SJCRH30 (cell line): ENCODE results near the gene KRTAP5-8. TPM values are rescaled to one million over a fixed set of nuclear protein-coding genes. Genes with fewer than 3 reads are reported as not detected.
"Not testable (repeated sequence)": the region's sequence is repeated elsewhere in the genome, so short reads cannot be mapped to it uniquely, and the experiment has no call there.

Experiments
- DNase-seq, 2 experiments: peaks; one replicate each; pipeline ENCODE4 v3.0.0-alpha.2; 2015 to 2020
- H3K27ac ChIP-seq: fragments of 250-450 bp; sonication (Bioruptor Pico); 2 replicates; pipeline ENCODE4 v1.5.1; 2020; ENCODE audit warnings: mild to moderate bottlenecking, moderate library complexity
- H3K27me3 ChIP-seq: fragments of 250-450 bp; sonication (Bioruptor Pico); 2 replicates; pipeline ENCODE4 v1.5.1; 2020; ENCODE audit warnings: mild to moderate bottlenecking, moderate library complexity
- H3K36me3 ChIP-seq: fragments of 250-450 bp; sonication (Bioruptor Pico); 2 replicates; pipeline ENCODE4 v1.5.1; 2020; ENCODE audit warnings: mild to moderate bottlenecking, moderate library complexity
- H3K4me1 ChIP-seq: fragments of 250-450 bp; sonication (Bioruptor Pico); 2 replicates; pipeline ENCODE4 v1.5.1; 2020; ENCODE audit warnings: mild to moderate bottlenecking, moderate library complexity
- H3K4me3 ChIP-seq: fragments of 250-450 bp; sonication (Bioruptor Pico); 2 replicates; pipeline ENCODE4 v1.5.1; 2020; ENCODE audit warnings: mild to moderate bottlenecking, moderate library complexity
- H3K9me3 ChIP-seq: fragments of 250-450 bp; sonication (Bioruptor Pico); replicated peaks from 2 replicates; pipeline ENCODE4 v1.5.1; 2020; ENCODE audit warnings: mild to moderate bottlenecking, moderate library complexity
- total RNA-seq: library from RNA; depleted of rRNA; stranded (reverse); fragments of >200 nt; shearing (Covaris generic); gene quantifications from 2 replicates; pipeline ENCODE4 v1.2.3, GENCODE V29; 2014; rRNA removed

The KRTAP5-8 gene
- total RNA-seq = not detected in 2 replicates

- not testable (repeated sequence) for H3K4me1 ChIP-seq, H3K36me3 ChIP-seq, H3K4me3 ChIP-seq, H3K27me3 ChIP-seq, H3K9me3 ChIP-seq, H3K27ac ChIP-seq
- peak; percentile 49 to 59 for DNase-seq
These were observed at the start of gene KRTAP5-8 for GRCh38 chr11:71537977-71538665. TSS of gene KRTAP5-8 (plus strand) at chr11:71538025. CDS start at chr11:71538056, 31 bp downstream.

GRCh38 chr11:71488681-71489270 lies 49.0 kb upstream of the KRTAP5-8 start:
- H3K27ac ChIP-seq = peak overlapping the region; percentile 85
- no peak overlapping the region for H3K4me3 ChIP-seq
- H3K4me1 ChIP-seq = peaks cover 13% of the 10 kb centered on the region
- no peaks in the 10 kb centered on the region for H3K27me3 ChIP-seq
- no peaks in the 10 kb centered on the region for H3K9me3 ChIP-seq
- DNase-seq = peak; percentile 42 to 60
- H3K36me3 ChIP-seq = peaks cover under 1% of the 10 kb centered on the region; the same call in 1 of the 2 replicates

GRCh38 chr11:71489311-71490043 lies 48.3 kb upstream of the KRTAP5-8 start:
- Histone ChIP-seq H3K4me3 (no peak overlapping the region), H3K27ac (peak overlapping the region; percentile 85), H3K36me3 (no peaks in the 10 kb centered on the region), H3K4me1 (peaks cover 13% of the 10 kb centered on the region), H3K9me3 (no peaks in the 10 kb centered on the region), H3K27me3 (no peaks in the 10 kb centered on the region)
- no peak for DNase-seq

GRCh38 chr11:71490044-71490730 lies 47.6 kb upstream of the KRTAP5-8 start:
- peaks cover 13% of the 10 kb centered on the region for H3K4me1 ChIP-seq
- no peak overlapping the region for H3K4me3 ChIP-seq
- no peak for DNase-seq
- H3K27ac ChIP-seq = no peak overlapping the region
- no peaks in the 10 kb centered on the region for H3K9me3 ChIP-seq
- H3K27me3 ChIP-seq = no peaks in the 10 kb centered on the region
- no peaks in the 10 kb centered on the region; the same call in 1 of the 2 replicates for H3K36me3 ChIP-seq

GRCh38 chr11:71490731-71491390 lies 47.0 kb upstream of the KRTAP5-8 start:
- Histone ChIP-seq H3K4me3 (no peak overlapping the region), H3K9me3 (no peaks in the 10 kb centered on the region), H3K36me3 (no peaks in the 10 kb centered on the region; the same call in 1 of the 2 replicates), H3K27me3 (no peaks in the 10 kb centered on the region), H3K4me1 (peaks cover 13% of the 10 kb centered on the region), H3K27ac (no peak overlapping the region)
- DNase-seq = no peak

GRCh38 chr11:71491531-71491930 lies 46.3 kb upstream of the KRTAP5-8 start:
- DNase-seq = no peak
- Histone ChIP-seq H3K36me3 (no peaks in the 10 kb centered on the region; the same call in 1 of the 2 replicates), H3K4me1 (peaks cover 13% of the 10 kb centered on the region), H3K27ac (no peak overlapping the region), H3K4me3 (no peak overlapping the region), H3K27me3 (no peaks in the 10 kb centered on the region), H3K9me3 (no peaks in the 10 kb centered on the region)

- H3K4me1 ChIP-seq = peaks cover 13% of the 10 kb centered on the region
- H3K27me3 ChIP-seq = no peaks in the 10 kb centered on the region
- no peak overlapping the region for H3K4me3 ChIP-seq
- H3K27ac ChIP-seq = no peak overlapping the region
- H3K36me3 ChIP-seq = no peaks in the 10 kb centered on the region; the same call in 1 of the 2 replicates
- no peaks in the 10 kb centered on the region for H3K9me3 ChIP-seq
- DNase-seq = no peak
These were observed 45.9 kb upstream of the KRTAP5-8 start for GRCh38 chr11:71491940-71492339.

- Histone ChIP-seq H3K4me3 (no peak overlapping the region), H3K36me3 (peaks cover 5% of the 10 kb centered on the region; the same call in 1 of the 2 replicates), H3K27me3 (no peaks in the 10 kb centered on the region), H3K9me3 (no peaks in the 10 kb centered on the region), H3K27ac (no peak overlapping the region), H3K4me1 (no peaks in the 10 kb centered on the region)
- DNase-seq = no peak
These were observed 42.3 kb upstream of the KRTAP5-8 start for GRCh38 chr11:71495286-71496230.

- H3K4me3 ChIP-seq = no peak overlapping the region
- H3K36me3 ChIP-seq = peaks cover 5% of the 10 kb centered on the region; the same call in 1 of the 2 replicates
- no peak overlapping the region for H3K27ac ChIP-seq
- no peaks in the 10 kb centered on the region for H3K27me3 ChIP-seq
- H3K4me1 ChIP-seq = no peaks in the 10 kb centered on the region
- H3K9me3 ChIP-seq = no peaks in the 10 kb centered on the region
- no peak for DNase-seq
These were observed 41.4 kb upstream of the KRTAP5-8 start for GRCh38 chr11:71496421-71496820.

GRCh38 chr11:71498091-71498490 lies 39.7 kb upstream of the KRTAP5-8 start:
- Histone ChIP-seq H3K4me1 (no peaks in the 10 kb centered on the region), H3K27ac (no peak overlapping the region), H3K36me3 (peaks cover 5% of the 10 kb centered on the region; the same call in 1 of the 2 replicates), H3K4me3 (no peak overlapping the region), H3K9me3 (no peaks in the 10 kb centered on the region), H3K27me3 (no peaks in the 10 kb centered on the region)
- no peak for DNase-seq

- no peak for DNase-seq
- no peaks in the 10 kb centered on the region for H3K4me1 ChIP-seq
- no peak overlapping the region for H3K4me3 ChIP-seq
- peaks cover 5% of the 10 kb centered on the region; the same call in 1 of the 2 replicates for H3K36me3 ChIP-seq
- H3K27me3 ChIP-seq = no peaks in the 10 kb centered on the region
- no peak overlapping the region for H3K27ac ChIP-seq
- no peaks in the 10 kb centered on the region for H3K9me3 ChIP-seq
These were observed 38.7 kb upstream of the KRTAP5-8 start for GRCh38 chr11:71499125-71499524.

GRCh38 chr11:71499546-71499945 lies 38.3 kb upstream of the KRTAP5-8 start:
- peaks cover 5% of the 10 kb centered on the region; the same call in 1 of the 2 replicates for H3K36me3 ChIP-seq
- no peaks in the 10 kb centered on the region for H3K4me1 ChIP-seq
- no peaks in the 10 kb centered on the region for H3K9me3 ChIP-seq
- DNase-seq = no peak
- no peaks in the 10 kb centered on the region for H3K27me3 ChIP-seq
- no peak overlapping the region for H3K27ac ChIP-seq
- H3K4me3 ChIP-seq = no peak overlapping the region

GRCh38 chr11:71500601-71501021 lies 37.2 kb upstream of the KRTAP5-8 start:
- Histone ChIP-seq H3K27ac (no peak overlapping the region), H3K4me3 (no peak overlapping the region), H3K4me1 (no peaks in the 10 kb centered on the region), H3K27me3 (no peaks in the 10 kb centered on the region), H3K9me3 (no peaks in the 10 kb centered on the region), H3K36me3 (0 out of 2 replicates have a peak, but pooled peaks cover 5% of the 10 kb centered on the region)
- no peak for DNase-seq
